ENCODE data around the gene CHI3L2.

CHI3L2 gene

GRCh38 chr1:111242805-111243523, 15.5 kb downstream of the CHI3L2 start:
- no peaks in the 10 kb centered on the region for H3K9me3 ChIP-seq (ENCODE audit: low read length)
- no peaks in the 10 kb centered on the region for H3K4me1 ChIP-seq (ENCODE audit: insufficient read depth, low read length)
- H3K27me3 ChIP-seq (ENCODE audit: control insufficient read depth in 1 of 2, insufficient read depth in 2 of 2, low read length in 2 of 2), result no peaks in the 10 kb centered on the region

GRCh38 chr1:111247125-111247838, 19.8 kb downstream of the CHI3L2 start:
- H3K4me3 ChIP-seq (ENCODE audit: low read depth in 1 of 2, low read length in 2 of 2), result no peak overlapping the region
- H3K27ac ChIP-seq (ENCODE audit: low read depth, low read length), result no peak overlapping the region
- no peaks in the 10 kb centered on the region for H3K9me3 ChIP-seq (ENCODE audit: low read length)
- H3K27me3 ChIP-seq (ENCODE audit: control insufficient read depth in 1 of 2, insufficient read depth in 2 of 2, low read length in 2 of 2), result no peaks in the 10 kb centered on the region
- H3K36me3 ChIP-seq (ENCODE audit: insufficient read depth, low read length), result no peaks in the 10 kb centered on the region
- no peaks in the 10 kb centered on the region for H3K4me1 ChIP-seq (ENCODE audit: insufficient read depth, low read length)
- no peak overlapping the region for H3K9ac ChIP-seq (ENCODE audit: low read length)

More at GRCh38 chr1:111242805-111243523, 15.5 kb downstream of the CHI3L2 start:
- Histone ChIP-seq H3K9ac (ENCODE audit: low read length) (no peak overlapping the region), H3K4me3 (ENCODE audit: low read depth in 1 of 2, low read length in 2 of 2) (no peak overlapping the region), H3K27ac (ENCODE audit: low read depth, low read length) (no peak overlapping the region), H3K36me3 (ENCODE audit: insufficient read depth, low read length) (no peaks in the 10 kb centered on the region)

GRCh38 chr1:111249960-111250359, 22.4 kb downstream of the CHI3L2 start:
- Histone ChIP-seq H3K4me1 (ENCODE audit: insufficient read depth, low read length) (no peaks in the 10 kb centered on the region), H3K9me3 (ENCODE audit: low read length) (no peaks in the 10 kb centered on the region), H3K9ac (ENCODE audit: low read length) (no peak overlapping the region), H3K27ac (ENCODE audit: low read depth, low read length) (no peak overlapping the region), H3K27me3 (ENCODE audit: control insufficient read depth in 1 of 2, insufficient read depth in 2 of 2, low read length in 2 of 2) (no peaks in the 10 kb centered on the region), H3K4me3 (ENCODE audit: low read depth in 1 of 2, low read length in 2 of 2) (no peak overlapping the region), H3K36me3 (ENCODE audit: insufficient read depth, low read length) (no peaks in the 10 kb centered on the region)

GRCh38 chr1:111251570-111251969, 24.1 kb downstream of the CHI3L2 start:
- Histone ChIP-seq H3K9ac (ENCODE audit: low read length) (no peak overlapping the region), H3K27ac (ENCODE audit: low read depth, low read length) (no peak overlapping the region), H3K27me3 (ENCODE audit: control insufficient read depth in 1 of 2, insufficient read depth in 2 of 2, low read length in 2 of 2) (no peaks in the 10 kb centered on the region), H3K9me3 (ENCODE audit: low read length) (no peaks in the 10 kb centered on the region), H3K4me1 (ENCODE audit: insufficient read depth, low read length) (no peaks in the 10 kb centered on the region), H3K36me3 (ENCODE audit: insufficient read depth, low read length) (no peaks in the 10 kb centered on the region), H3K4me3 (ENCODE audit: low read depth in 1 of 2, low read length in 2 of 2) (no peak overlapping the region)

GRCh38 chr1:111252786-111253185, 25.3 kb downstream of the CHI3L2 start:
- Histone ChIP-seq H3K4me1 (ENCODE audit: insufficient read depth, low read length) (no peaks in the 10 kb centered on the region), H3K4me3 (ENCODE audit: low read depth in 1 of 2, low read length in 2 of 2) (no peak overlapping the region), H3K9ac (ENCODE audit: low read length) (no peak overlapping the region), H3K27me3 (ENCODE audit: control insufficient read depth in 1 of 2, insufficient read depth in 2 of 2, low read length in 2 of 2) (no peaks in the 10 kb centered on the region), H3K27ac (ENCODE audit: low read depth, low read length) (no peak overlapping the region), H3K36me3 (ENCODE audit: insufficient read depth, low read length) (no peaks in the 10 kb centered on the region), H3K9me3 (ENCODE audit: low read length) (no peaks in the 10 kb centered on the region)

- Histone ChIP-seq H3K9ac (ENCODE audit: low read length) (no peak overlapping the region), H3K9me3 (ENCODE audit: low read length) (no peaks in the 10 kb centered on the region), H3K36me3 (ENCODE audit: insufficient read depth, low read length) (no peaks in the 10 kb centered on the region), H3K27ac (ENCODE audit: low read depth, low read length) (no peak overlapping the region), H3K4me3 (ENCODE audit: low read depth in 1 of 2, low read length in 2 of 2) (no peak overlapping the region), H3K27me3 (ENCODE audit: control insufficient read depth in 1 of 2, insufficient read depth in 2 of 2, low read length in 2 of 2) (no peaks in the 10 kb centered on the region), H3K4me1 (ENCODE audit: insufficient read depth, low read length) (no peaks in the 10 kb centered on the region)
Measured at GRCh38 chr1:111253876-111254275, 26.4 kb downstream of the CHI3L2 start.

- H3K36me3 ChIP-seq (ENCODE audit: insufficient read depth, low read length), result no peaks in the 10 kb centered on the region
- no peak overlapping the region for H3K27ac ChIP-seq (ENCODE audit: low read depth, low read length)
Measured at GRCh38 chr1:111256988-111257658, 29.6 kb downstream of the CHI3L2 start.

GRCh38 chr1:111267801-111268508, 40.4 kb downstream of the CHI3L2 start:
- H3K4me3 ChIP-seq (ENCODE audit: low read depth in 1 of 2, low read length in 2 of 2), result no peak overlapping the region
- H3K9ac ChIP-seq (ENCODE audit: low read length), result no peak overlapping the region
- peaks cover 12 to 22% of the 10 kb centered on the region in 2 donors for H3K27me3 ChIP-seq (ENCODE audit: control insufficient read depth in 1 of 2, insufficient read depth in 2 of 2, low read length in 2 of 2)
- H3K27ac ChIP-seq (ENCODE audit: low read depth, low read length), result no peak overlapping the region
- H3K9me3 ChIP-seq (ENCODE audit: low read length), result peaks cover 5% of the 10 kb centered on the region
- no peaks in the 10 kb centered on the region for H3K36me3 ChIP-seq (ENCODE audit: insufficient read depth, low read length)
- H3K4me1 ChIP-seq (ENCODE audit: insufficient read depth, low read length), result no peaks in the 10 kb centered on the region

More at GRCh38 chr1:111256988-111257658, 29.6 kb downstream of the CHI3L2 start:
- Histone ChIP-seq H3K9me3 (ENCODE audit: low read length) (no peaks in the 10 kb centered on the region), H3K4me1 (ENCODE audit: insufficient read depth, low read length) (no peaks in the 10 kb centered on the region), H3K9ac (ENCODE audit: low read length) (no peak overlapping the region), H3K27me3 (ENCODE audit: control insufficient read depth in 1 of 2, insufficient read depth in 2 of 2, low read length in 2 of 2) (no peaks in the 10 kb centered on the region), H3K4me3 (ENCODE audit: low read depth in 1 of 2, low read length in 2 of 2) (no peak overlapping the region)

GRCh38 chr1:111269825-111270406, 42.4 kb downstream of the CHI3L2 start:
- no peaks in the 10 kb centered on the region for H3K4me1 ChIP-seq (ENCODE audit: insufficient read depth, low read length)
- peaks cover 5% of the 10 kb centered on the region for H3K9me3 ChIP-seq (ENCODE audit: low read length)
- H3K27ac ChIP-seq (ENCODE audit: low read depth, low read length), result no peak overlapping the region
- no peak overlapping the region for H3K9ac ChIP-seq (ENCODE audit: low read length)
- H3K4me3 ChIP-seq (ENCODE audit: low read depth in 1 of 2, low read length in 2 of 2), result no peak overlapping the region
- no peaks in the 10 kb centered on the region for H3K36me3 ChIP-seq (ENCODE audit: insufficient read depth, low read length)
- H3K27me3 ChIP-seq (ENCODE audit: control insufficient read depth in 1 of 2, insufficient read depth in 2 of 2, low read length in 2 of 2), result peaks cover 12 to 22% of the 10 kb centered on the region in 2 donors

GRCh38 chr1:111270771-111271463, 43.4 kb downstream of the CHI3L2 start:
- Histone ChIP-seq H3K9ac (ENCODE audit: low read length) (no peak overlapping the region), H3K4me1 (ENCODE audit: insufficient read depth, low read length) (no peaks in the 10 kb centered on the region), H3K9me3 (ENCODE audit: low read length) (peaks cover 5% of the 10 kb centered on the region), H3K36me3 (ENCODE audit: insufficient read depth, low read length) (no peaks in the 10 kb centered on the region), H3K4me3 (ENCODE audit: low read depth in 1 of 2, low read length in 2 of 2) (no peak overlapping the region), H3K27me3 (ENCODE audit: control insufficient read depth in 1 of 2, insufficient read depth in 2 of 2, low read length in 2 of 2) (peaks cover 12 to 22% of the 10 kb centered on the region in 2 donors), H3K27ac (ENCODE audit: low read depth, low read length) (no peak overlapping the region)
